Endothelial cell (in vitro differentiated cells): ENCODE measurements around the gene RBM33. TPM values are rescaled to one million over a fixed set of nuclear protein-coding genes. Genes with fewer than 3 reads are reported as not detected.

Experiments
- DNase-seq: peaks from one replicate; pipeline ENCODE4 v3.0.0; 2021; ENCODE audit warnings: low spot score
- H3K27ac Mint-ChIP-seq: one replicate; pipeline ENCODE4 v1.8.0; 2021; ENCODE audit warnings: mixed read lengths, inconsistent platforms; ENCODE audit not compliant: unreplicated experiment
- H3K27me3 Mint-ChIP-seq: one replicate; pipeline ENCODE4 v1.8.0; 2021; ENCODE audit warnings: mild to moderate bottlenecking, moderate library complexity, mixed read lengths, inconsistent platforms; ENCODE audit not compliant: unreplicated experiment
- H3K36me3 Mint-ChIP-seq: one replicate; pipeline ENCODE4 v1.8.0; 2021; ENCODE audit warnings: mild to moderate bottlenecking, low read depth, mixed read lengths, inconsistent platforms; ENCODE audit not compliant: unreplicated experiment
- H3K4me1 Mint-ChIP-seq: one replicate; pipeline ENCODE4 v1.8.0; 2021; ENCODE audit warnings: mild to moderate bottlenecking, mixed read lengths, inconsistent platforms; ENCODE audit not compliant: unreplicated experiment
- H3K4me3 Mint-ChIP-seq: one replicate; pipeline ENCODE4 v1.8.0; 2021; ENCODE audit warnings: mild to moderate bottlenecking, mixed read lengths, inconsistent platforms; ENCODE audit not compliant: unreplicated experiment
- H3K9me3 Mint-ChIP-seq: one replicate; pipeline ENCODE4 v1.8.0; 2021; ENCODE audit warnings: mixed read lengths, inconsistent platforms; ENCODE audit not compliant: unreplicated experiment
- CTCF ChIP-seq: fragments of 200-600 bp; sonication (generic); IDR thresholded peaks from one replicate; pipeline ENCODE4 v1.5.0; 2021; ENCODE audit warnings: antibody characterized with exemption; ENCODE audit not compliant: unreplicated experiment
- total RNA-seq: library from RNA; stranded (reverse); fragmentation: NEBNext Ultra II Directional; extraction: Animal tissue kit (Norgen Biotek cat#: 25700); gene quantifications from one replicate; pipeline ENCODE4 v1.2.1, GENCODE V29; 2021; ENCODE audit not compliant: unreplicated experiment

Gene RBM33
- total RNA-seq, 1 donor from 2014 or later, result 65.3 TPM

GRCh38 chr7:155602156-155602555 lies 42.3 kb upstream of the RBM33 start:
- no peak for DNase-seq
- Mint-ChIP-seq H3K4me1 (peaks cover 14% of the 10 kb centered on the region), H3K27ac (no peak overlapping the region), H3K27me3 (peaks cover 2% of the 10 kb centered on the region), H3K36me3 (no peaks in the 10 kb centered on the region), H3K4me3 (no peak overlapping the region), H3K9me3 (no peaks in the 10 kb centered on the region)
- no peak for TF ChIP-seq CTCF

DNA sequence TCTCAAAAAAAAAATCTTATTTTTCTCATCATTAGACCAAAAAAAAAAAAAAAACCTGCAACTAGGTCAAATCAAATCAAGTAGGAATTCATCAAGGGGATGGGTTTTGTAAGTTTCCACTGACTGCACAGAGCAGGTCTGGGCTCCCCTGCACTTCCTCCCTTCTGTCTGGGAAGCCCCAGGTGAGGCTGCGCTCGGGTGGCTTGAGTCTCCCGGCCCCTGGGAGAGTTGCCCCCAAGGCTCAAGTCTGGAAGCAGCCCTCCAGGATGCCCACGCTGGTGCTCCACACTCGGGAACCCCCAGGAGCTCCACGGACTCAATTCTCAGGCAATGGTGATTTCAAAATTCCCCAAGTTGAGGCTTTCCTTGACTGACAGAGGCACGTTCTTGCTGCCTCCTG lies 41.7 kb upstream of the RBM33 start:
- no peak for DNase-seq
- Mint-ChIP-seq H3K4me3 (no peak overlapping the region), H3K36me3 (no peaks in the 10 kb centered on the region), H3K9me3 (no peaks in the 10 kb centered on the region), H3K4me1 (peaks cover 14% of the 10 kb centered on the region), H3K27me3 (peaks cover 2% of the 10 kb centered on the region), H3K27ac (no peak overlapping the region)
- TF ChIP-seq CTCF, result no peak

DNA sequence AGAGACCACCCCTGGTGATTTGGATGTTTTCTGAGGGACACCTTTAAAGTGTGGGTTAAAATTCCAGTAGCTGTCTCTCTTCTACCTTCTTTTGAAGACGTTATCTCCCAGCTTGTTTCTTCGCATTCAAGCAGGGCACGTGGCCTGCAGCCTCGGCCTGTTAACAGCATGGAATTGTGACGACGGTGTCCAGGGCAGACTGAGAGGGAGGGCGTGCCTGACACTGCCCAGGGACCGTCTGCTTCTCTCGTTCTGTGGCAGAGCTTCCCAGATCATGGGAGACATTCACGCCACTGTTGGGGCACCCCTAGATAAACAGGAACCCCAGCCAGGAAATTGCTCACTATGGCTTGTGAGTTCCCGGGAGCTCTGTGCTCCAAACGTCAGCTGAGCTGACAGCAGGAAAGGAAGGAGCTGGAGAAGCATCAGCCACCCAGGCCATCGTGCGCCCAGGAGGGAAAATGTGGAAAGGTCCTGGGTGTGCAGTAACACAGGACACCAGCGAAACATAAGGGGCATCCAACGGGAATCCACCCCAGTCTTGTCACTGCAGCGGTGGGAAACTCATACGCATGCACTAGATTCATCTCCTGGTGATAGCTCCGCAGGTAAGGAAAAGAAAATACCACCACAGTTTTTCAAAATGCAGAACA lies 41.1 kb upstream of the RBM33 start:
- H3K4me3 Mint-ChIP-seq, result no peak overlapping the region
- DNase-seq, result no peak
- no peak overlapping the region for H3K27ac Mint-ChIP-seq
- H3K27me3 Mint-ChIP-seq, result peaks cover 2% of the 10 kb centered on the region
- no peaks in the 10 kb centered on the region for H3K36me3 Mint-ChIP-seq
- H3K9me3 Mint-ChIP-seq, result no peaks in the 10 kb centered on the region
- H3K4me1 Mint-ChIP-seq, result peaks cover 14% of the 10 kb centered on the region
- TF ChIP-seq CTCF, result no peak

DNA sequence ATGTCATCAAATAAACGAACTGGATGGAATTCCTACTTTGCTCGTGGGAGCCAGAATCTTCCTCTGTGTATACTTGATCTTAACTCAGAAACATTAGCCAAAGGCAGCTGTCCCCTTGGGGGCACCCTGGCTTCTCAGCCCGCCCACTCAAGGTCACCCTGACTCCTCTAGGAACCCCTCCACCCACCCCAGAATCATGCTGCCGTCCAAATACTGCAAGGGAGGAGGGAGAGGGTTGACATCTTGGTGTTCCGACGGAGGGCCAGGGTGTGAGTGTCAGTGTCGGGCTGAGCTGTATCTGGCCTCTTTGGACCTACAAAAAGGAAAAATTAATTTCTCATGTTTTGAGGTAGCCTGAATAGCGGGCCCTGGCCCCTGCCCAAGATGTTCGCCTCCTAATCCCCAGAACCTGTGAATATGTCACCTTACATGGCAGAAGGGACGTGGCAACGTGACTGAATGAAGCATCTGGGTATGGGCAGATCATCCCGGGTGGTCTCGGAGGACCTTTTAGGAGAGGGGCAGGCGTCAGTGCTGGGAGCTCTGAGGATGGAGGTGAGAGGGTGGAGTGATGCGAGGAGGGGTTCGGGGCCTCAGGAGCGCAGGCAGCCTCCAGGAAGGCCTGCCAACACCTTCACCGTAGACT lies 40.5 kb upstream of the RBM33 start:
- H3K27me3 Mint-ChIP-seq, result peaks cover 2% of the 10 kb centered on the region
- H3K36me3 Mint-ChIP-seq, result no peaks in the 10 kb centered on the region
- H3K4me3 Mint-ChIP-seq, result no peak overlapping the region
- no peak for TF ChIP-seq CTCF
- no peak for DNase-seq
- no peak overlapping the region for H3K27ac Mint-ChIP-seq
- no peaks in the 10 kb centered on the region for H3K9me3 Mint-ChIP-seq
- H3K4me1 Mint-ChIP-seq, result peaks cover 10% of the 10 kb centered on the region

- Mint-ChIP-seq H3K9me3 (no peaks in the 10 kb centered on the region), H3K4me3 (no peak overlapping the region), H3K4me1 (peaks cover 10% of the 10 kb centered on the region), H3K27ac (no peak overlapping the region), H3K36me3 (no peaks in the 10 kb centered on the region), H3K27me3 (peaks cover 2% of the 10 kb centered on the region)
- TF ChIP-seq CTCF, result no peak
- DNase-seq, result no peak
Observed at GRCh38 chr7:155604504-155604997, 39.9 kb upstream of the RBM33 start.
